SK-N-SH (cell line): Measurements from ENCODE around the gene IL2RG. TPM values are rescaled to one million over a fixed set of nuclear protein-coding genes. Genes with fewer than 3 reads are reported as not detected.

Experiments
- CTCF ChIA-PET: fragments of 300-600, 350-600 bp; formaldehyde crosslinking; extraction: SDS; loops from one replicate; lab custom pipeline; 2021; lab: Yijun Ruan, JAX
- POLR2A ChIA-PET: fragments of 350-600 bp; sonication (Branson Sonifier 250); formaldehyde crosslinking; extraction: SDS; loops from one replicate; lab custom pipeline; 2020; ENCODE audit warnings: antibody characterized with exemption, inconsistent platforms; lab: Yijun Ruan, JAX
- DNase-seq: peaks from one replicate; pipeline ENCODE4 v3.0.0; 2012
- H2AFZ ChIP-seq: fragments of 200-600 bp; sonication (generic); 2 replicates; pipeline ENCODE4 v1.8.1; 2016; ENCODE audit warnings: antibody characterized with exemption, mild to moderate bottlenecking, low read depth
- H3F3A ChIP-seq: fragments of 200-600 bp; sonication (generic); replicated peaks from 2 replicates; pipeline ENCODE3; 2016; ENCODE audit warnings: antibody characterized with exemption, mild to moderate bottlenecking; ENCODE audit not compliant: insufficient read depth
- H3K27ac ChIP-seq, 2 experiments: fragments of 200-500 bp in 1 of 2; fragments of 200-600 bp in 1 of 2; sonication (Bioruptor generic) in 1 of 2; sonication (generic), shearing (Covaris generic) in 1 of 2; 2 replicates each; pipeline versions ENCODE4 v1.5.1 to v1.6.1; 2014 to 2016; ENCODE audit warnings: low read depth in 2 of 2, inconsistent platforms in 1 of 2, low read length in 1 of 2, mild to moderate bottlenecking in 1 of 2, mixed read lengths in 1 of 2
- H3K27me3 ChIP-seq: fragments of 200-600 bp; sonication (generic), shearing (Covaris generic); 2 replicates; pipeline ENCODE4 v1.6.1; 2016; ENCODE audit warnings: mixed run types; ENCODE audit not compliant: insufficient read depth
- H3K36me3 ChIP-seq, 2 experiments: fragments of 200-500 bp in 1 of 2; fragments of 200-600 bp in 1 of 2; sonication (Bioruptor generic) in 1 of 2; sonication (generic) in 1 of 2; replicated peaks in 1 of 2; 2 replicates each; pipeline versions ENCODE3 to v1.5.1; 2014 to 2016; ENCODE audit warnings: low read length in 1 of 2, mild to moderate bottlenecking in 1 of 2; ENCODE audit not compliant: insufficient read depth in 2 of 2, control insufficient read depth in 1 of 2
- H3K4me1 ChIP-seq, 2 experiments: fragments of 200-500 bp in 1 of 2; fragments of 200-600 bp in 1 of 2; sonication (Bioruptor generic) in 1 of 2; sonication (generic), shearing (Covaris generic) in 1 of 2; 2 replicates each; pipeline versions ENCODE4 v1.5.1 to v1.6.1; 2014 to 2016; ENCODE audit warnings: low read depth in 1 of 2, low read length in 1 of 2, mixed run types in 1 of 2; ENCODE audit not compliant: insufficient read depth in 2 of 2, control insufficient read depth in 1 of 2
- H3K4me2 ChIP-seq: fragments of 200-600 bp; sonication (generic), shearing (Covaris generic); 2 replicates; pipeline ENCODE4 v1.6.1; 2017; ENCODE audit warnings: mixed run types
- H3K4me3 ChIP-seq, 2 experiments: fragments of 200-500 bp in 1 of 2; fragments of 200-600 bp in 1 of 2; sonication (Bioruptor generic) in 1 of 2; sonication (generic), shearing (Covaris generic) in 1 of 2; 2 replicates each; pipeline versions ENCODE4 v1.5.1 to v1.8.1; 2014 to 2016; ENCODE audit warnings: low read depth in 2 of 2, inconsistent platforms in 1 of 2, low read length in 1 of 2, mild to moderate bottlenecking in 1 of 2, mixed read lengths in 1 of 2, moderate library complexity in 1 of 2
- H3K79me2 ChIP-seq: fragments of 200-600 bp; sonication (generic); 2 replicates; pipeline ENCODE4 v1.8.1; 2017; ENCODE audit warnings: mild to moderate bottlenecking; ENCODE audit not compliant: insufficient read depth
- H3K9ac ChIP-seq: fragments of 200-600 bp; sonication (generic); 2 replicates; pipeline ENCODE4 v1.6.1; 2017; ENCODE audit warnings: mixed run types
- H3K9me2 ChIP-seq: fragments of 200-600 bp; sonication (generic); 2 replicates; pipeline ENCODE4 v1.6.1; 2017; ENCODE audit warnings: mixed run types
- H3K9me3 ChIP-seq: fragments of 200-600 bp; sonication (generic); 2 replicates; pipeline ENCODE4 v1.6.1; 2017; ENCODE audit warnings: mixed run types, mild to moderate bottlenecking, moderate library complexity
- H4K20me1 ChIP-seq: fragments of 200-600 bp; sonication (generic); 2 replicates; pipeline ENCODE4 v1.6.1; 2017; ENCODE audit warnings: mild to moderate bottlenecking, mixed run types; ENCODE audit not compliant: insufficient read depth
- CHD2 ChIP-seq: fragments of 150-350 bp; IDR thresholded peaks from 2 replicates; pipeline ENCODE4 v1.6.1; 2018; ENCODE audit warnings: low read length; ENCODE audit not compliant: partially characterized antibody
- EZH2phosphoT487 ChIP-seq: fragments of 200-600 bp; sonication (generic); IDR thresholded peaks from 2 replicates; pipeline ENCODE4 v1.6.1; 2017; ENCODE audit warnings: low read depth, mixed run types, mild to moderate bottlenecking, antibody characterized with exemption, moderate library complexity, borderline replicate concordance
- FOXJ3 ChIP-seq: sonication (generic); formaldehyde crosslinking; IDR thresholded peaks from 2 replicates; pipeline ENCODE4 v1.5.1; 2020; ENCODE audit warnings: mild to moderate bottlenecking, missing genetic modification reagents
- IRF3 ChIP-seq: fragments of 150-350 bp; IDR thresholded peaks from 2 replicates; pipeline ENCODE4 v1.6.1; 2016; ENCODE audit warnings: mild to moderate bottlenecking, low read depth, low read length
- NFIC ChIP-seq: IDR thresholded peaks from 2 replicates; pipeline ENCODE4 v1.4.0; 2012; ENCODE audit warnings: borderline replicate concordance
- RFX5 ChIP-seq: IDR thresholded peaks from 2 replicates; pipeline ENCODE4 v1.6.1; 2012; ENCODE audit warnings: mild to moderate bottlenecking, improper control_type of control experiment, low read length
- SIN3A ChIP-seq: IDR thresholded peaks from 2 replicates; pipeline ENCODE4 v1.6.1; 2012; ENCODE audit warnings: low read depth, mild to moderate bottlenecking, low read length, moderate library complexity, borderline replicate concordance
- ZBTB33 ChIP-seq: IDR thresholded peaks from 2 replicates; pipeline ENCODE4 v1.4.0; 2012; ENCODE audit warnings: low read depth, borderline replicate concordance
- WGBS: methylation state at CpG from one replicate; pipeline ENCODE4 v1.1.6; 2017; ENCODE audit warnings: low lambda C conversion rate; 5-methylcytosine and 5-hydroxymethylcytosine counted together
- polyA plus RNA-seq, 3 experiments: library from polyadenylated mRNA; depleted of rRNA; stranded (reverse); fragments of >200 nt; gene quantifications; 2 replicates each; pipeline ENCODE4 v1.2.3, GENCODE V29; 2012
- TF ChIP-seq, protein P1 (sequence below): IDR thresholded peaks from 2 replicates; pipeline ENCODE4; 2012

IL2RG gene
- polyA plus RNA-seq, 1 of the 3 experiments (the other 2 are of a cell fraction), result not detected

DNA sequence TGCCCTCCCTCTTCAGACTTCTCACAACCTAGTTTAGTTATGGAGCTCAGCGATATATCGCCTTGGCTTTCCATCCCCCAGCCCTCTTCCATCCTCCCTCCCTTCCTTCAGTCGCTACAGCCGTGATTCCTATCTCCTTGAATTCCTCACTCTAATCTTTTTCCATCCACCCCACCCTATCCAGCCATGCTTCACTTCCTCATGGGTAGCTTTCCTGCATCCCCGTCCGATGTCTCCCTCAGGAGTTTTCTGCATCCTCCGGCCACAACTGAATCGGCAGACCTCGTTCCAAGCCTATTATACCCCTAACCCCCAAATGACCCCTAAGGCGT is 43.7 kb downstream of the IL2RG start (continued):
- no peak for TF ChIP-seq IRF3
- TF ChIP-seq, protein P1, sequence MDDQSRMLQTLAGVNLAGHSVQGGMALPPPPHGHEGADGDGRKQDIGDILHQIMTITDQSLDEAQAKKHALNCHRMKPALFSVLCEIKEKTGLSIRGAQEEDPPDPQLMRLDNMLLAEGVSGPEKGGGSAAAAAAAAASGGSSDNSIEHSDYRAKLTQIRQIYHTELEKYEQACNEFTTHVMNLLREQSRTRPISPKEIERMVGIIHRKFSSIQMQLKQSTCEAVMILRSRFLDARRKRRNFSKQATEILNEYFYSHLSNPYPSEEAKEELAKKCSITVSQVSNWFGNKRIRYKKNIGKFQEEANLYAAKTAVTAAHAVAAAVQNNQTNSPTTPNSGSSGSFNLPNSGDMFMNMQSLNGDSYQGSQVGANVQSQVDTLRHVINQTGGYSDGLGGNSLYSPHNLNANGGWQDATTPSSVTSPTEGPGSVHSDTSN, result no peak

GRCh38 chrX:71067089-71067488 is 44.3 kb downstream of the IL2RG start:
- 13% methylated on average over 2 of the region's 2 CpGs for WGBS
- H3K9ac ChIP-seq, result peak overlapping the region; percentile 78; the same call in 1 of the 2 replicates
- POLR2A ChIA-PET, result no interaction called here
- peak overlapping the region; percentile 62 to 71 for H3K4me3 ChIP-seq
- DNase-seq, result no peak
- peak overlapping the region; percentile 65 to 81; a peak in 2 of 4 replicates for H3K27ac ChIP-seq
- peaks cover 3% of the 10 kb centered on the region; the same call in 1 of the 2 replicates for H3K27me3 ChIP-seq
- CTCF ChIA-PET, result interaction anchor here (1.3 kb wide), 1 partner anchor 62 kb away, joined by 3 read pairs; no protein-coding TSS in a partner anchor
- TF ChIP-seq RFX5 (no peak), FOXJ3 (CRISPR knock-in tag) (no peak), CHD2 (no peak), IRF3 (no peak), EZH2phosphoT487 (no peak), ZBTB33 (no peak), SIN3A (no peak)
- no peaks in the 10 kb centered on the region; the same call in 1 of the 2 replicates for H3K9me3 ChIP-seq
- no peaks in the 10 kb centered on the region for H4K20me1 ChIP-seq
- no peaks in the 10 kb centered on the region for H3K4me1 ChIP-seq
- no peaks in the 10 kb centered on the region for H3F3A ChIP-seq
- H3K36me3 ChIP-seq, result peaks cover 5 to 6% of the 10 kb centered on the region in 2 experiments
- peak overlapping the region; percentile 70; the same call in 1 of the 2 replicates for H2AFZ ChIP-seq
- H3K4me2 ChIP-seq, result peak overlapping the region; percentile 63
- peaks cover 48% of the 10 kb centered on the region for H3K79me2 ChIP-seq
- no peaks in the 10 kb centered on the region for H3K9me2 ChIP-seq

DNA sequence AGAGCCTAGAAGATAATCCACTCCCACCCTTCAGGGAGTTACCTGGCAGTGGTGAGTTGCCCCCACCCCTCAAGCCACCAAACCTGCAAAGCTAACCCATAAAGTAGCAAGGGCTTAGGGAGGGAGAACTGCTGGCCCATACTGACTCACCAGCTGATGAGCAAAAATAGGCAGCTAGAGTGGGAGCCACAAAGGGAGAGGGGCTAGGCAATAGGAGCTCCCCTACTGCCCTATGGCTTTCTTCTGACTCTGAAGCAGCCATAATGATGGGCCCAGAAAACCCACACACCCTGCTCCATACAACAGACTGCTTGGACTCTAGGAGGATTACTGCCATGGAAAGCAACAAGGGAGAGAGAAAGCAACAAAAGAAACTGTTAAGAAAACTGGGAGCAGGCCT is 51.2 kb downstream of the IL2RG start:
- H4K20me1 ChIP-seq, result no peaks in the 10 kb centered on the region
- no peak overlapping the region for H3K27ac ChIP-seq
- H3K36me3 ChIP-seq, result peaks cover 10 to 19% of the 10 kb centered on the region in 2 experiments
- no peak overlapping the region for H3K9ac ChIP-seq
- H3K27me3 ChIP-seq, result no peaks in the 10 kb centered on the region
- H3K9me3 ChIP-seq, result no peaks in the 10 kb centered on the region
- H3K9me2 ChIP-seq, result no peaks in the 10 kb centered on the region
- peaks cover 21% of the 10 kb centered on the region for H3K79me2 ChIP-seq
- H3K4me3 ChIP-seq, result no peak overlapping the region
- H3K4me1 ChIP-seq, result no peaks in the 10 kb centered on the region
- ChIA-PET CTCF (no interaction called here), POLR2A (no interaction called here)
- no peak overlapping the region for H3K4me2 ChIP-seq
- DNase-seq, result no peak
- no peak overlapping the region for H2AFZ ChIP-seq
- H3F3A ChIP-seq, result no peaks in the 10 kb centered on the region
- TF ChIP-seq NFIC, result no peak
- TF ChIP-seq, all 33 proteins: peak for 0
